SU-DHL-6 (cell line): Measurements from ENCODE around the gene CLEC14A.

Experiments used
- H2AFZ ChIP-seq: fragments of 200-600 bp; sonication (generic); 2 replicates; pipeline ENCODE4 v1.6.1; 2014; ENCODE audit warnings: low read depth, mild to moderate bottlenecking, moderate library complexity, mixed read lengths, antibody characterized with exemption, low read length; ENCODE audit not compliant: severe bottlenecking
- H3F3A ChIP-seq: fragments of 200-600 bp; shearing (Covaris generic); 2 replicates; pipeline ENCODE4 v1.6.0; 2016; ENCODE audit warnings: antibody characterized with exemption, mild to moderate bottlenecking; ENCODE audit not compliant: insufficient read depth
- H3K27ac ChIP-seq: fragments of 200-600 bp; sonication (generic); 2 replicates; pipeline ENCODE4 v1.5.1; 2016; ENCODE audit warnings: low read depth, mild to moderate bottlenecking, low read length, moderate library complexity, mixed read lengths
- H3K27me3 ChIP-seq: fragments of 200-600 bp; sonication (generic), shearing (Covaris generic); 2 replicates; pipeline ENCODE4 v1.6.0; 2014; ENCODE audit warnings: mild to moderate bottlenecking, low read length
- H3K36me3 ChIP-seq: fragments of 200-600 bp; sonication (generic); 2 replicates; pipeline ENCODE4 v1.6.1; 2014; ENCODE audit warnings: mild to moderate bottlenecking, low read length, mixed read lengths
- H3K4me2 ChIP-seq: fragments of 300-600, 200-600 bp; shearing (Covaris generic), sonication (generic); 2 replicates; pipeline ENCODE4 v1.6.0; 2014; ENCODE audit warnings: low read length, low read depth, mild to moderate bottlenecking; ENCODE audit not compliant: poor library complexity, severe bottlenecking
- H3K4me3 ChIP-seq: fragments of 200-600 bp; sonication (generic); 2 replicates; pipeline ENCODE4 v1.5.1; 2014; ENCODE audit warnings: antibody characterized with exemption, low read length, mild to moderate bottlenecking, mixed read lengths; ENCODE audit not compliant: insufficient read depth, poor library complexity, severe bottlenecking
- H3K79me2 ChIP-seq: fragments of 200-600 bp; sonication (generic); 2 replicates; pipeline ENCODE4 v1.6.1; 2014; ENCODE audit warnings: mild to moderate bottlenecking, low read length, moderate library complexity; ENCODE audit not compliant: insufficient read depth
- H3K9ac ChIP-seq: fragments of 200-600 bp; sonication (generic); 2 replicates; pipeline ENCODE4 v1.7.0; 2014; ENCODE audit warnings: mild to moderate bottlenecking, low read length
- H3K9me2 ChIP-seq: fragments of 200-600 bp; sonication (generic); replicated peaks from 2 replicates; pipeline ENCODE4 v1.6.1; 2014; ENCODE audit warnings: low read length; ENCODE audit not compliant: insufficient read depth
- H3K9me3 ChIP-seq: fragments of 200-600 bp; sonication (generic); 2 replicates; pipeline ENCODE4 v1.6.1; 2014; ENCODE audit warnings: low read length, mixed read lengths; ENCODE audit not compliant: insufficient read depth
- H4K20me1 ChIP-seq: fragments of 200-600 bp; sonication (generic); 2 replicates; pipeline ENCODE4 v1.6.1; 2014; ENCODE audit warnings: low read depth, mild to moderate bottlenecking, antibody characterized with exemption, low read length, moderate library complexity, mixed read lengths
- CTCF ChIP-seq: fragments of 200-600 bp; sonication (generic); IDR thresholded peaks from one replicate; pipeline ENCODE4 v1.5.1; 2017; ENCODE audit warnings: antibody characterized with exemption, mild to moderate bottlenecking, low read length, moderate library complexity; ENCODE audit not compliant: insufficient read depth, poor library complexity, severe bottlenecking
- EZH2phosphoT487 ChIP-seq: fragments of 200-600 bp; sonication (generic), shearing (Covaris generic); conservative IDR thresholded peaks from 2 replicates; pipeline ENCODE4 v1.6.1; 2018; ENCODE audit warnings: mild to moderate bottlenecking, antibody characterized with exemption, low read length, moderate library complexity, mixed read lengths

The CLEC14A gene

GRCh38 chr14:38297681-38298080 is 41.8 kb upstream of the CLEC14A start:
- no peaks in the 10 kb centered on the region for H3K9me2 ChIP-seq
- no peaks in the 10 kb centered on the region for H3K79me2 ChIP-seq
- H2AFZ ChIP-seq, result no peak overlapping the region
- no peak for TF ChIP-seq EZH2phosphoT487
- no peak for TF ChIP-seq CTCF
- no peaks in the 10 kb centered on the region for H3K9me3 ChIP-seq
- no peak overlapping the region for H3K4me2 ChIP-seq
- no peaks in the 10 kb centered on the region for H4K20me1 ChIP-seq
- no peak overlapping the region for H3K27ac ChIP-seq
- no peaks in the 10 kb centered on the region for H3K27me3 ChIP-seq
- no peak overlapping the region for H3K9ac ChIP-seq
- no peak overlapping the region for H3K4me3 ChIP-seq
- H3F3A ChIP-seq, result no peaks in the 10 kb centered on the region
- no peaks in the 10 kb centered on the region for H3K36me3 ChIP-seq

GRCh38 chr14:38291681-38292467 is 36.0 kb upstream of the CLEC14A start:
- Histone ChIP-seq H3K36me3 (no peaks in the 10 kb centered on the region), H3K4me3 (no peak overlapping the region), H2AFZ (no peak overlapping the region), H4K20me1 (no peaks in the 10 kb centered on the region), H3F3A (no peaks in the 10 kb centered on the region), H3K9me2 (no peaks in the 10 kb centered on the region; the same call in 1 of the 2 replicates), H3K9ac (no peak overlapping the region), H3K4me2 (no peak overlapping the region), H3K79me2 (no peaks in the 10 kb centered on the region), H3K27ac (no peak overlapping the region), H3K9me3 (no peaks in the 10 kb centered on the region), H3K27me3 (no peaks in the 10 kb centered on the region)
- no peak for TF ChIP-seq CTCF
- no peak for TF ChIP-seq EZH2phosphoT487

- no peaks in the 10 kb centered on the region for H3K36me3 ChIP-seq
- no peak overlapping the region for H3K9ac ChIP-seq
- H3F3A ChIP-seq, result no peaks in the 10 kb centered on the region
- TF ChIP-seq EZH2phosphoT487, result no peak
- TF ChIP-seq CTCF, result no peak
- no peak overlapping the region for H3K4me2 ChIP-seq
- H2AFZ ChIP-seq, result no peak overlapping the region
- H3K27me3 ChIP-seq, result no peaks in the 10 kb centered on the region
- no peak overlapping the region for H3K4me3 ChIP-seq
- no peaks in the 10 kb centered on the region for H3K79me2 ChIP-seq
- H3K27ac ChIP-seq, result no peak overlapping the region
- H3K9me3 ChIP-seq, result no peaks in the 10 kb centered on the region
- H4K20me1 ChIP-seq, result no peaks in the 10 kb centered on the region
- no peaks in the 10 kb centered on the region; the same call in 1 of the 2 replicates for H3K9me2 ChIP-seq
Observed at GRCh38 chr14:38290601-38291188, 34.8 kb upstream of the CLEC14A start.
